ENCODE measurements around the gene MAP9. TPM values are rescaled to one million over a fixed set of nuclear protein-coding genes. Genes with fewer than 3 reads are reported as not detected.

MAP9 gene
- total and polyA plus RNA-seq, 2 donors (not counting 3 experiments of a cell fraction or from before 2014, with no cell fraction given): 0.17 to 1.3 TPM

GRCh38 chr4:155391932-155392331 is 15.2 kb upstream of the MAP9 start:
- H3K4me2 ChIP-seq (ENCODE audit: insufficient read depth, low read length): no peak overlapping the region
- H3K79me2 ChIP-seq (ENCODE audit: control insufficient read depth, insufficient read depth, low read length): no peaks in the 10 kb centered on the region
- no peaks in the 10 kb centered on the region for H3K9me1 ChIP-seq (replicated peaks; ENCODE audit: control insufficient read depth, extremely low read depth, insufficient read depth, low read length)
- no peaks in the 10 kb centered on the region for H3K36me3 ChIP-seq (ENCODE audit: control insufficient read depth in 2 of 2, extremely low read depth in 1 of 2, insufficient read depth in 2 of 2, low read length in 2 of 2)
- ChIA-PET CTCF (no interaction called here), POLR2A (no interaction called here)
- H2AFZ ChIP-seq (ENCODE audit: low read depth, low read length): no peak overlapping the region
- H3K9ac ChIP-seq (replicated peaks; ENCODE audit: extremely low read depth, insufficient read depth, low read length): no peak overlapping the region
- no peak for DNase-seq (ENCODE audit: low read depth, low spot score)
- H4K20me1 ChIP-seq (replicated peaks; ENCODE audit: control insufficient read depth, extremely low read depth, insufficient read depth, low read length): no peaks in the 10 kb centered on the region
- H3K4me1 ChIP-seq (ENCODE audit: control insufficient read depth, extremely low read depth, insufficient read depth, low read length): no peaks in the 10 kb centered on the region
- FAIRE-seq: no peak
- no peak overlapping the region for H3K27ac ChIP-seq (ENCODE audit: insufficient read depth, low read depth, low read length)
- H3K9me3 ChIP-seq (replicated peaks; ENCODE audit: control insufficient read depth, insufficient read depth, low read length): no peaks in the 10 kb centered on the region
- H3K4me3 ChIP-seq (replicated peaks in 1 of 3; ENCODE audit: insufficient read depth in 1 of 3, low read depth in 1 of 3, low read length in 3 of 3): no peak overlapping the region
- H3K27me3 ChIP-seq (ENCODE audit: control insufficient read depth in 2 of 2, insufficient read depth in 2 of 2, low read length in 2 of 2): no peaks in the 10 kb centered on the region
- TF ChIP-seq JUN (IDR thresholded peaks at IDR 0.05; ENCODE audit: borderline replicate concordance, insufficient read depth, insufficient read length, low read depth) (no peak), MYC (IDR thresholded peaks at IDR 0.05; ENCODE audit: low read depth, low read length) (no peak), POLR2AphosphoS5 (IDR thresholded peaks at IDR 0.05; ENCODE audit: insufficient read depth, low read depth, low read length) (no peak), MAX (IDR thresholded peaks at IDR 0.05; ENCODE audit: insufficient read depth, insufficient read length) (no peak), CTCF (IDR thresholded peaks at IDR 0.05; ENCODE audit: extremely low read depth in 1 of 2, insufficient read depth in 1 of 2, low read depth in 1 of 2, low read length in 2 of 2) (no peak), GATA2 (IDR thresholded peaks at IDR 0.05; ENCODE audit: insufficient read depth, insufficient read length, low read depth, low read length) (no peak), EZH2 (IDR thresholded peaks at IDR 0.05; ENCODE audit: borderline replicate concordance, low read depth, low read length, severe bottlenecking) (no peak), POLR2A (IDR thresholded peaks at IDR 0.05; ENCODE audit: low read depth, low read length) (no peak), FOS (IDR thresholded peaks at IDR 0.05; ENCODE audit: borderline replicate concordance, insufficient read depth, low read length) (no peak)
- dilution Hi-C loops (cut with MboI; ENCODE audit: extremely low pct_ligation_motif_present, low sequenced_read_pairs) (no loop called here), intact Hi-C loops (cut with micrococcal nuclease) (no loop called here)
- no TSS peak for BruUV-seq (replicated peaks)

Data from endothelial cell of umbilical vein (primary cell).